BE2C (cell line): Measurements from ENCODE around the gene RHBDF1.

ENCODE experiments used
- DNase-seq: peaks from one replicate; pipeline ENCODE4 v3.0.0-alpha.2; 2020
- H3K27me3 ChIP-seq: fragments of 250-450 bp; sonication (Bioruptor Pico); 2 replicates; pipeline ENCODE4 v1.5.1; 2020; ENCODE audit warnings: mild to moderate bottlenecking
- H3K36me3 ChIP-seq: fragments of 250-450 bp; sonication (Bioruptor Pico); 2 replicates; pipeline ENCODE4 v1.5.1; 2020; ENCODE audit warnings: mild to moderate bottlenecking
- H3K4me1 ChIP-seq: fragments of 250-450 bp; sonication (Bioruptor Pico); 2 replicates; pipeline ENCODE4 v1.5.1; 2020
- H3K4me3 ChIP-seq: 2 replicates; pipeline ENCODE4 v1.5.1; 2011; ENCODE audit warnings: low read depth, low read length
- H3K9me3 ChIP-seq: fragments of 250-450 bp; sonication (Bioruptor Pico); 2 replicates; pipeline ENCODE4 v1.5.1; 2020
- TF ChIP-seq, protein P1 (sequence below): IDR thresholded peaks from 2 replicates; pipeline ENCODE4 v1.5.1; 2012; ENCODE audit warnings: mild to moderate bottlenecking, low read depth, low read length

Gene RHBDF1

DNA sequence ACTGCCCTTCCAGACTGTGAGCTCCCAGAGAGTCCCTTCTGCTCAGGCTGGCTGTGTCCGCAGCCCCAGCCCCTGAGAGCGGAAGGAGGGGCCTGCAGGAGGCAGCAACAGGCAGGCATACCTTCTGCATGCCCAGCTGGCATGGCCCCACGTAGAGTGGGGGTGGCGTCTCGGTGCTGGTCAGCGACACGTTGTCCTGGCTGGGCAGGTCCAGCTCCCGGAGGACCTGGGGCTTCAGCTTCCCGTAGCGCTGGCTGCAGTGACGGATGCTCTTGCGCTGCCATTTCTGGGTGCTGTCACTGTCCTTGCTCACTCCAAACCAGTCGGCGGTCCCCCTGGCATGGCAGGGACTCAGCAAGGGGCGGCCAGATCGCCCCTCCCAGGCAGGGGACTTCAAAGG is 9.0 kb downstream of the RHBDF1 start:
- no peaks in the 10 kb centered on the region for H3K4me1 ChIP-seq
- peaks cover 46% of the 10 kb centered on the region for H3K27me3 ChIP-seq
- no peak overlapping the region for H3K4me3 ChIP-seq
- TF ChIP-seq, protein P1, sequence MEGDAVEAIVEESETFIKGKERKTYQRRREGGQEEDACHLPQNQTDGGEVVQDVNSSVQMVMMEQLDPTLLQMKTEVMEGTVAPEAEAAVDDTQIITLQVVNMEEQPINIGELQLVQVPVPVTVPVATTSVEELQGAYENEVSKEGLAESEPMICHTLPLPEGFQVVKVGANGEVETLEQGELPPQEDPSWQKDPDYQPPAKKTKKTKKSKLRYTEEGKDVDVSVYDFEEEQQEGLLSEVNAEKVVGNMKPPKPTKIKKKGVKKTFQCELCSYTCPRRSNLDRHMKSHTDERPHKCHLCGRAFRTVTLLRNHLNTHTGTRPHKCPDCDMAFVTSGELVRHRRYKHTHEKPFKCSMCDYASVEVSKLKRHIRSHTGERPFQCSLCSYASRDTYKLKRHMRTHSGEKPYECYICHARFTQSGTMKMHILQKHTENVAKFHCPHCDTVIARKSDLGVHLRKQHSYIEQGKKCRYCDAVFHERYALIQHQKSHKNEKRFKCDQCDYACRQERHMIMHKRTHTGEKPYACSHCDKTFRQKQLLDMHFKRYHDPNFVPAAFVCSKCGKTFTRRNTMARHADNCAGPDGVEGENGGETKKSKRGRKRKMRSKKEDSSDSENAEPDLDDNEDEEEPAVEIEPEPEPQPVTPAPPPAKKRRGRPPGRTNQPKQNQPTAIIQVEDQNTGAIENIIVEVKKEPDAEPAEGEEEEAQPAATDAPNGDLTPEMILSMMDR: no peak
- no peak for DNase-seq
- no peaks in the 10 kb centered on the region for H3K36me3 ChIP-seq
- H3K9me3 ChIP-seq: no peaks in the 10 kb centered on the region

DNA sequence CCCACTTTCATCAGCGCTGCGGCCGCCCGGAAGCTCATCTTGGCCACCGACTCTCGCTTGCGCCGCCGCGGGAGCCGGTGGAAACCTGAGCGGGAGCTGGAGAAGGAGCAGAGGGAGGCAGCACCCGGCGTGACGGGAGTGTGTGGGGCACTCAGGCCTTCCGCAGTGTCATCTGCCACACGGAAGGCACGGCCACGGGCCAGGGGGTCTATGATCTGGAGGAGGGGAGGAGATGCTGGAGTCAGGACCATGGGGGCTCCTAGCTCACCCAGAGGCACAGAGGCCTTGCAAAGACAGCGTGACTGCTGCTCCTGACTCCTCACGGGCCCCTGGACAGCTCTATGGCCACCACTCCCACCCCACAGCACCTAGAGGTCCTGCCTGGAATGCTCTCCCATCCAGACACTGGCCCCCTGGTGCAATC is 9.5 kb downstream of the RHBDF1 start:
- Histone ChIP-seq H3K4me1 (no peaks in the 10 kb centered on the region), H3K36me3 (no peaks in the 10 kb centered on the region), H3K27me3 (peaks cover 46% of the 10 kb centered on the region), H3K9me3 (no peaks in the 10 kb centered on the region), H3K4me3 (no peak overlapping the region)
- no peak for DNase-seq
- TF ChIP-seq, protein P1: no peak

DNA sequence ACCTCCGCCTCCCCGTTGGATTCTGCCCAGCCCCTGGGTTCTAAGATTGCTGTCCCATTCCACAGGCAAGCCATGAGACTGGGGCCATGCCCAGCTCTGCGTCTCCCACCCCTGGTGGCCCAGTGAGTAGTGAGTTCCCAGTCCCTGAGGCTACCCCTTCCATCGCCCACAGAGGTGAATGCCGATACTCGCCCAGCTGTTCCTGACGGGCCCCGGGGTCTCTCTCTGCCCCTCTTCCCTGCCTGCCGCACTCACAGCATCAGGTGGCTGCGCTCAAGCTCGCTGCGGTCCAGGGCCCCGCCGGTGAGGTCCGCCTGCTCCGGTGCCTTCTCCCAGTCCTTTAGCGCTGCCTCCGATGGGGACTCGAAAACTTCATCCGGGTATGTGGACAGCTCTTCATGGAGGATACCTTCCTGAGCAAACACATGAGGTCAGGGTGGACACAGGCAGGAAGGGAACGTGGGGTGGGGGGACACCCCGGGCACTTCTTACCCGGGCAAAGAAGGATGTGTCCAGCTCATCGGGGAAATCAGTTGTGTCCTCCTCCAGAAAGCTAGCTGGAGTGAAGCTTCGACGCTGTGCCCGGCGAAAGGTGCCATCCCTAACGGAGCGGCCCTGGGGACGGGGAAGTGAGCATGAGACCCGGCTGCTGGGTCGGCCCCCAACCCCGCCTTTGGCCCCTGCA is 10.0 kb downstream of the RHBDF1 start:
- Histone ChIP-seq H3K9me3 (no peaks in the 10 kb centered on the region), H3K27me3 (peaks cover 46% of the 10 kb centered on the region)
- TF ChIP-seq, protein P1: no peak

DNA sequence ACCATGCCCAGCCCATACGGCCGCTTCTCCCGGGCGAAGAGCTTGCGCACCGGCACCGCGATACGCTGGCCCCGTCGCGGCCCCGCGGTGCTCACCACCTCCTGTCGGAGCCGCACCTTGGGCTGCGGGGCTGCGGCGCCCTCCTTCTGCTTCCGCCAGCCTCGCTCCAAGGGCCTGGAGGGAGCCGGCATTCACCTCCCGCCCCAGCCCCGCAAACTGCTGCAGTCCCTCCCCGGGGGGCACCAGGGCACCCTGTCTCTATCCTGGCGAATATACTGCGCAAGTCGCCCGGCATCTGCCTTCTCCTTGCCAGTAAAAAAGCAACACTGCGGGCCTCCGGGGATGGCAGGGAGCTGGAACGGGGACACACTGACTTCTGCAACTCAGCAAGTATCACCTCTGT is 10.6 kb downstream of the RHBDF1 start:
- Histone ChIP-seq H3K27me3 (peaks cover 46% of the 10 kb centered on the region), H3K4me3 (no peak overlapping the region), H3K4me1 (no peaks in the 10 kb centered on the region), H3K36me3 (peaks cover 6% of the 10 kb centered on the region), H3K9me3 (no peaks in the 10 kb centered on the region)
- TF ChIP-seq, protein P1: no peak
- DNase-seq: no peak

More for the DNA sequence above, 10.0 kb downstream of the RHBDF1 start:
- no peaks in the 10 kb centered on the region for H3K4me1 ChIP-seq
- no peak for DNase-seq
- H3K4me3 ChIP-seq: no peak overlapping the region
- peaks cover under 1% of the 10 kb centered on the region for H3K36me3 ChIP-seq

DNA sequence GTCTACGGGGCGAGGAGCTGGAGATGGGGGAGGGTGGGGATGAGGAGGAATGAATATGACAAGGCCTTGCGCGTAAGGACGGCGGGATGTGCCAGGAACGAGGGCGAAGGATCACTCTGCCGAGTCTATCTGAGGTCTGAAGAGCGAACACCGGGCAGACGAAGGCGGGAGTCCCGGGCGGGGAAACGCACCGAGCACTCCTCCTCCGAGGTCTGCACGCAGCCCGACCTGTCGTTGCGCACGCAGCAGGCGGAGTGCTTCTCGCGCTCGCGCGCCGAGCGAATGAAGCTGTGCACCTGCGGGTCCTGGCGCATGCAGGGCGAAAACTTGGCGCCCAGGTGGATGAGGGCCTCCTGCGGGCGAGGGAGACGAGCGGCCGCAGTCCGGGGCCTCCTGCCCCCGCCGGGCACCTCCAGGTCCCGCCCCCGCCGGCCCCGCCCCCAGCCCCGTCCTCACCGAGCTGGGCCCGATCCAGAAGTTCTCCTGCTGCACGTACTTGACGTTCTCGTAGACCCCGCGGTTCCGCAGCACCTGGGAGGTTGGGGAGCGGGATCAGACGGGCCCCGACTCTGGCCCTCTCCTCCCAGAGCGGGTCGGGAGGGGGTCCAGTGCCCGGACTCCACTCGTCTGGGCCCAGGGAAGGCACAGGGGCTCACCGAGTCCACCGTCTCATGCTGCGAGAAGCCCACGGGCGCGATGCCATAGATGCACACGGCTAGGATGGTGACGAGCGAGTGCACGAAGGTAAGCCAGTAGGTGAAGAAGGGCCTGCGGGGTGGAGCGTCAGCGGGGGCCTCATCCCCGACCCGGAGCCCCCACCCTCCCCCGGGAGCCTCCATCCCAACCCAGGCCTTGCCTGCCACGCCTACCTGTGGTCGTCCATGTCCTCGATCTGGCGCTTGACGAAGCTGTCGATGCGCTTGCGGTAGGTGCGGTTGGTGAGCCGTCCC is 11.2 kb downstream of the RHBDF1 start:
- Histone ChIP-seq H3K4me1 (no peaks in the 10 kb centered on the region), H3K36me3 (peaks cover 13% of the 10 kb centered on the region)
- peak; percentile 23 for DNase-seq

More for the DNA sequence above, 11.2 kb downstream of the RHBDF1 start:
- no peak overlapping the region for H3K4me3 ChIP-seq
- H3K9me3 ChIP-seq: no peaks in the 10 kb centered on the region
- H3K27me3 ChIP-seq: peaks cover 46% of the 10 kb centered on the region
- TF ChIP-seq, protein P1: no peak
